Right lobe of liver (tissue), 4 donors: ENCODE data around the gene SERPINI1.

Source experiments
- CTCF ChIP-seq, 4 donors: fragments of 200-600 bp in 3 of 4; fragments of 450-650 bp in 1 of 4; IDR thresholded peaks; one replicate each; pipeline versions ENCODE4 v1.5.1 to v1.8.0; 2016 to 2022; ENCODE audit warnings: antibody characterized with exemption in 4 of 4, mild to moderate bottlenecking in 2 of 4
- POLR2A ChIP-seq: fragments of 450-650 bp; IDR thresholded peaks from one replicate; pipeline ENCODE4 v1.6.1; 2017; ENCODE audit warnings: antibody characterized with exemption, mild to moderate bottlenecking
- donor health status: DM: no; HTN: no; CAD: no.
- donor health status: DM: no; HTN: no; CAD: no.
- donor health status: DM: no; HTN: yes; CAD: no.

- TF ChIP-seq CTCF (IDR thresholded peaks at IDR 0.05) (no peak), POLR2A (no peak)
These were observed 51.9 kb downstream of the SERPINI1 start for GRCh38 chr3:167787440-167787839.
